HG03139 (cell line): Measurements from ENCODE around the gene SBSN.
"Not testable (repeated sequence)": the region's sequence is repeated elsewhere in the genome, so short reads cannot be mapped to it uniquely, and the experiment has no call there.

Source experiments
- ATAC-seq: cut with Tn5 transposase; IDR thresholded peaks from one replicate; pipeline ENCODE4 v1.9.1; 2021; ENCODE audit not compliant: unreplicated experiment

SBSN gene

GRCh38 chr19:35476149-35476548, 52.0 kb downstream of the SBSN start:
- no peak for ATAC-seq

GRCh38 chr19:35474594-35474993, 53.5 kb downstream of the SBSN start:
- not testable (repeated sequence) for ATAC-seq

GRCh38 chr19:35474104-35474503, 54.0 kb downstream of the SBSN start:
- ATAC-seq = no peak
